Gastrocnemius medialis (tissue), 4 donors: ENCODE results near the gene AMACR.

Source experiments
- CTCF ChIP-seq, 5 experiments: fragments of 450-650 bp in 3 of 5; fragments of 200-600 bp in 2 of 5; sonication (generic) in 2 of 5; IDR thresholded peaks in 4 of 5; conservative IDR thresholded peaks in 1 of 5; 1 replicate in 4 of 5; 2 replicates in 1 of 5; pipeline ENCODE4 v1.5.1; 2016 to 2019; ENCODE audit warnings: antibody characterized with exemption in 5 of 5, mild to moderate bottlenecking in 3 of 5, moderate library complexity in 3 of 5
- POLR2A ChIP-seq, 2 donors: fragments of 450-650 bp; IDR thresholded peaks; one replicate each; pipeline ENCODE4 v1.6.1; 2017; ENCODE audit warnings: antibody characterized with exemption in 2 of 2, mild to moderate bottlenecking in 2 of 2, moderate library complexity in 2 of 2

GRCh38 chr5:34005211-34005610 lies 2.6 kb downstream of the AMACR start:
- TF ChIP-seq CTCF (IDR thresholded peaks at IDR 0.05 in 4 of 5, conservative IDR thresholded peaks at IDR 0.05 in 1 of 5) (no peak), POLR2A (IDR thresholded peaks at IDR 0.05) (no peak)
